Breast epithelium (tissue), 4 donors: ENCODE data around the gene MAP3K6. TPM values are rescaled to one million over a fixed set of nuclear protein-coding genes. Genes with fewer than 3 reads are reported as not detected.

ENCODE experiments used
- DNase-seq, 2 donors: peaks; one replicate each; pipeline ENCODE4 v3.0.0-alpha.2; 2019; ENCODE audit warnings: low spot score in 2 of 2
- H3K27ac ChIP-seq, 2 donors: fragments of 200-600 bp; sonication (generic) in 1 of 2; one replicate each; pipeline ENCODE4 v1.5.1; 2016 to 2019; ENCODE audit warnings: mild to moderate bottlenecking in 1 of 2
- H3K27me3 ChIP-seq, 2 donors: fragments of 200-600 bp; sonication (generic) in 1 of 2; one replicate each; pipeline versions ENCODE4 v1.5.1 to v1.6.0; 2017 to 2019; ENCODE audit warnings: control low read depth in 1 of 2, mild to moderate bottlenecking in 1 of 2
- H3K36me3 ChIP-seq: fragments of 200-600 bp; one replicate; pipeline ENCODE4 v1.5.1; 2019
- H3K4me1 ChIP-seq, 2 donors: fragments of 200-600 bp; sonication (generic); one replicate each; pipeline ENCODE4 v1.5.1; 2016 to 2019; ENCODE audit warnings: control low read depth in 1 of 2
- H3K4me3 ChIP-seq, 3 donors: fragments of 200-600 bp; sonication (generic); 1 replicate in 2 of 3; 2 replicates in 1 of 3; pipeline ENCODE4 v1.5.1; 2016 to 2019; ENCODE audit warnings: mild to moderate bottlenecking in 3 of 3, moderate library complexity in 2 of 3
- H3K9me3 ChIP-seq, 2 donors: fragments of 200-600 bp; sonication (generic) in 1 of 2; one replicate each; pipeline ENCODE4 v1.5.1; 2016 to 2019; ENCODE audit warnings: control low read depth in 1 of 2
- CTCF ChIP-seq, 3 donors: fragments of 450-650 bp; IDR thresholded peaks; one replicate each; pipeline ENCODE4 v1.5.1; 2016 to 2017; ENCODE audit warnings: antibody characterized with exemption in 3 of 3, mild to moderate bottlenecking in 3 of 3, moderate library complexity in 3 of 3
- POLR2A ChIP-seq: fragments of 450-650 bp; IDR thresholded peaks from one replicate; pipeline ENCODE4 v1.6.1; 2016; ENCODE audit warnings: antibody characterized with exemption, mild to moderate bottlenecking, moderate library complexity
- POLR2AphosphoS5 ChIP-seq, 3 donors: sonication (generic); formaldehyde crosslinking; IDR thresholded peaks; one replicate each; pipeline ENCODE4 v1.6.1; 2017; ENCODE audit warnings: antibody characterized with exemption in 3 of 3
- intact Hi-C: fragments of 100-400 bp; cut with DNase I; formaldehyde crosslinking; loops from one replicate; pipeline ENCODE4 v1.15.1; 2023; ENCODE audit warnings: low total_unique reads
- total RNA-seq, 3 donors: library from RNA; depleted of rRNA; stranded (reverse); fragments of >200 nt; gene quantifications; one replicate each; pipeline ENCODE4 v1.1.0, GENCODE V29; 2016

The MAP3K6 gene
- total RNA-seq, 3 donors from 2014 or later, result 29.4 to 67.5 (median 52.0) TPM

GRCh38 chr1:27360159-27361043 lies 6.4 kb downstream of the MAP3K6 start:
- TF ChIP-seq POLR2A (no peak), CTCF (IDR thresholded peaks at IDR 0.05) (no peak), POLR2AphosphoS5 (IDR thresholded peaks at IDR 0.05) (no peak)
- no peak for DNase-seq
- Histone ChIP-seq H3K4me3 (peak overlapping the region in 2 of 3 donors; percentile 10 to 29), H3K4me1 (peaks cover 0 to 13% of the 10 kb centered on the region in 2 donors), H3K27ac (no peak overlapping the region), H3K27me3 (no peaks in the 10 kb centered on the region), H3K36me3 (no peaks in the 10 kb centered on the region), H3K9me3 (no peaks in the 10 kb centered on the region)
- intact Hi-C loops, result loop anchor here (10.0 kb wide), 1 partner anchor 56 kb away; no protein-coding TSS in a partner anchor

GRCh38 chr1:27359822-27360158 lies 7.0 kb downstream of the MAP3K6 start:
- intact Hi-C loops, result loop anchor here (10.0 kb wide), 1 partner anchor 55 kb away; no protein-coding TSS in a partner anchor
- H3K36me3 ChIP-seq, result no peaks in the 10 kb centered on the region
- no peak overlapping the region for H3K4me3 ChIP-seq

GRCh38 chr1:27358928-27359313 lies 7.8 kb downstream of the MAP3K6 start:
- Histone ChIP-seq H3K36me3 (no peaks in the 10 kb centered on the region), H3K4me3 (no peak overlapping the region), H3K4me1 (no peaks in the 10 kb centered on the region), H3K27me3 (no peaks in the 10 kb centered on the region), H3K27ac (no peak overlapping the region), H3K9me3 (no peaks in the 10 kb centered on the region)
- TF ChIP-seq POLR2A, result no peak
- TF ChIP-seq POLR2AphosphoS5 (IDR thresholded peaks at IDR 0.05), result no peak
- no peak for TF ChIP-seq CTCF (IDR thresholded peaks at IDR 0.05)
- no peak for DNase-seq
- intact Hi-C loops, result no loop called here

More at GRCh38 chr1:27359822-27360158, 7.0 kb downstream of the MAP3K6 start:
- no peak for DNase-seq
- Histone ChIP-seq H3K27me3 (no peaks in the 10 kb centered on the region), H3K4me1 (peaks cover 0 to 8% of the 10 kb centered on the region in 2 donors), H3K27ac (no peak overlapping the region), H3K9me3 (no peaks in the 10 kb centered on the region)
- TF ChIP-seq CTCF (IDR thresholded peaks at IDR 0.05) (no peak), POLR2AphosphoS5 (IDR thresholded peaks at IDR 0.05) (no peak), POLR2A (no peak)

GRCh38 chr1:27358038-27358927 lies 8.5 kb downstream of the MAP3K6 start:
- Histone ChIP-seq H3K4me1 (no peaks in the 10 kb centered on the region), H3K9me3 (no peaks in the 10 kb centered on the region), H3K27ac (no peak overlapping the region), H3K36me3 (no peaks in the 10 kb centered on the region), H3K4me3 (no peak overlapping the region), H3K27me3 (no peaks in the 10 kb centered on the region)
- no peak for DNase-seq
- TF ChIP-seq POLR2A, result no peak
- TF ChIP-seq CTCF (IDR thresholded peaks at IDR 0.05), result no peak
- no peak for TF ChIP-seq POLR2AphosphoS5 (IDR thresholded peaks at IDR 0.05)
- intact Hi-C loops, result no loop called here
